Keratinocyte (primary cell): ENCODE data around the gene TTC1. TPM values are rescaled to one million over a fixed set of nuclear protein-coding genes. Genes with fewer than 3 reads are reported as not detected.

Experiments
- DNase-seq: peaks from one replicate; pipeline ENCODE4 v3.0.0-alpha.2; 2011; ENCODE audit warnings: low read depth, missing footprints, low spot score
- FAIRE-seq: peaks from 2 replicates; lab custom pipeline; 2011; peaks lifted over from hg19 to GRCh38; lab: Jason Lieb, UNC
- H2AFZ ChIP-seq: 2 replicates; pipeline ENCODE4 v1.6.0; 2012; ENCODE audit warnings: low read length, control low read depth, inconsistent platforms; ENCODE audit not compliant: control insufficient read depth
- H3K27ac ChIP-seq: 2 replicates; pipeline ENCODE4 v1.5.1; 2011; ENCODE audit warnings: low read length; ENCODE audit not compliant: control insufficient read depth, insufficient read depth
- H3K27me3 ChIP-seq: 3 replicates; pipeline ENCODE4 v1.6.0; 2011; ENCODE audit warnings: low read length; ENCODE audit not compliant: control insufficient read depth, insufficient read depth; ENCODE audit errors: extremely low read depth
- H3K36me3 ChIP-seq, 2 experiments: 2 replicates in 1 of 2; 3 replicates in 1 of 2; pipeline ENCODE4 v1.5.1; 2011; ENCODE audit warnings: low read length in 2 of 2, mild to moderate bottlenecking in 1 of 2; ENCODE audit not compliant: control insufficient read depth in 2 of 2, insufficient read depth in 2 of 2; ENCODE audit errors: extremely low read depth in 1 of 2
- H3K4me1 ChIP-seq: 3 replicates; pipeline ENCODE4 v1.5.1; 2011; ENCODE audit warnings: low read length; ENCODE audit not compliant: control insufficient read depth, insufficient read depth; ENCODE audit errors: extremely low read depth
- H3K4me2 ChIP-seq: 3 replicates; pipeline ENCODE4 v1.6.0; 2011; ENCODE audit warnings: low read depth, low read length; ENCODE audit not compliant: control insufficient read depth, insufficient read depth; ENCODE audit errors: extremely low read depth
- H3K4me3 ChIP-seq, 3 experiments: fragments of 200-600 bp in 1 of 3; sonication (generic) in 1 of 3; 2 replicates in 2 of 3; 3 replicates in 1 of 3; pipeline ENCODE4 v1.5.1; 2011 to 2016; ENCODE audit warnings: low read length in 3 of 3, mild to moderate bottlenecking in 3 of 3, control low read depth in 2 of 3, inconsistent platforms in 1 of 3, low read depth in 1 of 3, mixed read lengths in 1 of 3, mixed run types in 1 of 3, moderate library complexity in 1 of 3; ENCODE audit not compliant: control insufficient read depth in 2 of 3, insufficient read depth in 2 of 3; ENCODE audit errors: extremely low read depth in 1 of 3
- H3K79me2 ChIP-seq: 2 replicates; pipeline ENCODE4 v1.6.0; 2012; ENCODE audit warnings: low read length; ENCODE audit not compliant: control insufficient read depth, insufficient read depth
- H3K9ac ChIP-seq: 3 replicates; pipeline ENCODE4 v1.6.0; 2011; ENCODE audit warnings: low read length; ENCODE audit not compliant: control insufficient read depth, insufficient read depth; ENCODE audit errors: extremely low read depth
- H3K9me1 ChIP-seq: 3 replicates; pipeline ENCODE4 v1.6.0; 2011; ENCODE audit warnings: low read length; ENCODE audit not compliant: control insufficient read depth, insufficient read depth; ENCODE audit errors: extremely low read depth
- H3K9me3 ChIP-seq: 2 replicates; pipeline ENCODE4 v1.5.1; 2012; ENCODE audit warnings: low read depth, low read length; ENCODE audit not compliant: control insufficient read depth
- H4K20me1 ChIP-seq: 3 replicates; pipeline ENCODE4 v1.6.0; 2011; ENCODE audit warnings: low read length; ENCODE audit not compliant: control insufficient read depth, insufficient read depth; ENCODE audit errors: extremely low read depth
- CTCF ChIP-seq, 3 experiments: IDR thresholded peaks in 1 of 3; conservative IDR thresholded peaks in 1 of 3; optimal IDR thresholded peaks in 1 of 3; 2 replicates in 2 of 3; 3 replicates in 1 of 3; pipeline versions ENCODE3 to v1.5.1; 2011; ENCODE audit warnings: low read length in 3 of 3, mild to moderate bottlenecking in 3 of 3, moderate library complexity in 2 of 3, control low read depth in 1 of 3, inconsistent platforms in 1 of 3; ENCODE audit not compliant: insufficient read depth in 2 of 3; ENCODE audit errors: extremely low read depth in 1 of 3
- EZH2 ChIP-seq: IDR thresholded peaks from one replicate; pipeline ENCODE4 v1.6.1; 2012; ENCODE audit warnings: inconsistent platforms, mild to moderate bottlenecking, low read length, moderate library complexity
- dilution Hi-C: fragments of 300-500 bp; cut with MboI; formaldehyde crosslinking; loops from one replicate; pipeline ENCODE4 v1.7.0; 2020; ENCODE audit warnings: low sequenced_read_pairs; ENCODE audit not compliant: extremely low pct_ligation_motif_present
- polyA plus RNA-seq, 5 experiments: library from polyadenylated mRNA; depleted of rRNA in 3 of 5; stranded (reverse) in 3 of 5; stranded (forward) in 1 of 5; unstranded in 1 of 5; fragments of >200 nt; gene quantifications; 1 replicate in 1 of 5; 2 replicates in 3 of 5; 3 replicates in 1 of 5; pipeline versions ENCODE4 v1.2.1 to v1.2.3, GENCODE V29; 2011 to 2012; ENCODE audit warnings: missing spikeins in 2 of 5, low read depth in 1 of 5, low replicate concordance in 1 of 5

Gene TTC1
- polyA plus RNA-seq, 1 donor (not counting 4 experiments of a cell fraction or from before 2014, with no cell fraction given): 51.7 TPM

GRCh38 chr5:159992566-159992965, 16.4 kb upstream of the TTC1 start:
- Histone ChIP-seq H3K9me1 (no peaks in the 10 kb centered on the region), H3K9me3 (peaks cover 5% of the 10 kb centered on the region), H3K27ac (no peak overlapping the region), H3K9ac (no peak overlapping the region), H3K27me3 (no peaks in the 10 kb centered on the region), H4K20me1 (no peaks in the 10 kb centered on the region), H3K36me3 (no peaks in the 10 kb centered on the region), H3K4me2 (no peak overlapping the region), H2AFZ (no peak overlapping the region), H3K4me3 (no peak overlapping the region), H3K79me2 (no peaks in the 10 kb centered on the region), H3K4me1 (no peaks in the 10 kb centered on the region)
- dilution Hi-C loops: no loop called here
- DNase-seq: no peak
- no peak for TF ChIP-seq CTCF (optimal IDR thresholded peaks at IDR 0.05 in 1 of 3, IDR thresholded peaks at IDR 0.05 in 1 of 3, conservative IDR thresholded peaks at IDR 0.05 in 1 of 3; ENCODE audit: extremely low read depth in 1 of 3, insufficient read depth in 2 of 3, low read length in 3 of 3)
- TF ChIP-seq EZH2: no peak
- no peak for FAIRE-seq

GRCh38 chr5:159993194-159993593, 15.7 kb upstream of the TTC1 start:
- Histone ChIP-seq H3K79me2 (no peaks in the 10 kb centered on the region), H3K4me2 (no peak overlapping the region), H3K36me3 (no peaks in the 10 kb centered on the region), H2AFZ (no peak overlapping the region), H3K4me3 (no peak overlapping the region), H3K9me1 (no peaks in the 10 kb centered on the region), H3K9me3 (peaks cover 5% of the 10 kb centered on the region), H4K20me1 (no peaks in the 10 kb centered on the region), H3K27ac (no peak overlapping the region), H3K9ac (no peak overlapping the region), H3K4me1 (no peaks in the 10 kb centered on the region), H3K27me3 (no peaks in the 10 kb centered on the region)
- dilution Hi-C loops: no loop called here
- TF ChIP-seq EZH2: no peak
- TF ChIP-seq CTCF (optimal IDR thresholded peaks at IDR 0.05 in 1 of 3, IDR thresholded peaks at IDR 0.05 in 1 of 3, conservative IDR thresholded peaks at IDR 0.05 in 1 of 3; ENCODE audit: extremely low read depth in 1 of 3, insufficient read depth in 2 of 3, low read length in 3 of 3): no peak
- DNase-seq (no peak), FAIRE-seq (no peak)
